Measurements from ENCODE around the gene LMTK2. TPM values are rescaled to one million over a fixed set of nuclear protein-coding genes. Genes with fewer than 3 reads are reported as not detected.
A peak's percentile ranks its signal among the peaks of the same experiment; 100 is the strongest.

Gene LMTK2
- total and polyA plus RNA-seq, 2 experiments from 2014 or later = 6.1 to 30.8 TPM

- Mint-ChIP-seq H3K4me3 (no peak overlapping the region), H3K36me3 (ENCODE audit: low read depth) (peaks cover 4% of the 10 kb centered on the region), H3K9me3 (no peaks in the 10 kb centered on the region), H3K4me1 (peaks cover 23% of the 10 kb centered on the region), H3K27ac (no peak overlapping the region), H3K27me3 (ENCODE audit: insufficient read depth, low read depth, poor library complexity) (peaks cover 6% of the 10 kb centered on the region)
- no peak for DNase-seq (ENCODE audit: low spot score)
- Histone ChIP-seq H3K36me3 (ENCODE audit: insufficient read depth) (no peaks in the 10 kb centered on the region), H3K4me1 (ENCODE audit: insufficient read depth) (peaks cover 18% of the 10 kb centered on the region), H3K27ac (ENCODE audit: low read depth) (0 out of 2 replicates have a peak overlapping the region, but pooled peaks have one; percentile 82), H3K9me2 (ENCODE audit: insufficient read depth) (no peaks in the 10 kb centered on the region), H2AFZ (no peak overlapping the region), H3F3A (replicated peaks; ENCODE audit: low read depth) (0 out of 2 replicates have a peak, but pooled peaks cover 4% of the 10 kb centered on the region), H4K20me1 (replicated peaks; ENCODE audit: insufficient read depth) (peaks cover 7% of the 10 kb centered on the region), H3K27me3 (ENCODE audit: insufficient read depth) (no peaks in the 10 kb centered on the region), H3K4me3 (no peak overlapping the region), H3K79me2 (replicated peaks; ENCODE audit: insufficient read depth) (0 out of 2 replicates have a peak, but pooled peaks cover 4% of the 10 kb centered on the region), H3K4me2 (no peak overlapping the region)
- TF ChIP-seq CREB1 (CRISPR knock-in tag; IDR thresholded peaks at IDR 0.05; ENCODE audit: low read depth) (no peak), ETS1 (IDR thresholded peaks at IDR 0.05) (no peak), JUNB (IDR thresholded peaks at IDR 0.05; ENCODE audit: unreplicated experiment) (no peak), POLR2AphosphoS5 (IDR thresholded peaks at IDR 0.05; ENCODE audit: low read depth) (no peak), NANOG (IDR thresholded peaks at IDR 0.05; ENCODE audit: borderline replicate concordance) (no peak), ZNF331 (CRISPR knock-in tag; IDR thresholded peaks at IDR 0.05; ENCODE audit: low read depth) (no peak), EZH2phosphoT487 (IDR thresholded peaks at IDR 0.05; ENCODE audit: unreplicated experiment) (no peak), STAT1 (IDR thresholded peaks at IDR 0.05; ENCODE audit: unreplicated experiment) (no peak), ZNF462 (CRISPR knock-in tag; IDR thresholded peaks at IDR 0.05) (no peak)
- ATAC-seq = no peak
Observed at GRCh38 chr7:98177553-98177952, 70.9 kb downstream of the LMTK2 start.
